LNCAP (cell line): ENCODE data around the gene ARID1B.

Source experiments
- CTCF ChIP-seq: fragments of 450-650 bp; IDR thresholded peaks from 2 replicates; pipeline ENCODE4 v1.5.1; 2017; ENCODE audit warnings: mild to moderate bottlenecking

ARID1B gene

GRCh38 chr6:156844089-156844488 lies 66.9 kb downstream of the ARID1B start:
- TF ChIP-seq CTCF, result no peak

GRCh38 chr6:156845454-156846155 lies 68.4 kb downstream of the ARID1B start:
- no peak for TF ChIP-seq CTCF

- TF ChIP-seq CTCF, result no peak
These were observed 69.8 kb downstream of the ARID1B start for GRCh38 chr6:156846845-156847599.

GRCh38 chr6:156848123-156848522 lies 70.9 kb downstream of the ARID1B start:
- no peak for TF ChIP-seq CTCF

GRCh38 chr6:156848533-156848932 lies 71.4 kb downstream of the ARID1B start:
- no peak for TF ChIP-seq CTCF

GRCh38 chr6:156849806-156850205 lies 72.6 kb downstream of the ARID1B start:
- no peak for TF ChIP-seq CTCF

- TF ChIP-seq CTCF, result no peak
These were observed 73.2 kb downstream of the ARID1B start for GRCh38 chr6:156850353-156850752.
